D721Med (cell line): ENCODE results near the gene ZNF579.

Experiments
- DNase-seq: peaks from one replicate; pipeline ENCODE4 v3.0.0; 2011; ENCODE audit warnings: low spot score; ENCODE audit not compliant: insufficient read length
- FAIRE-seq: peaks from 2 replicates; lab custom pipeline; 2011; peaks lifted over from hg19 to GRCh38; lab: Jason Lieb, UNC
- CTCF ChIP-seq: IDR thresholded peaks from 2 replicates; pipeline ENCODE4 v1.5.1; 2012; ENCODE audit warnings: mild to moderate bottlenecking, control low read depth; ENCODE audit not compliant: insufficient read depth; ENCODE audit errors: missing control alignments

The ZNF579 gene

GRCh38 chr19:55544776-55545439 is 35.7 kb downstream of the ZNF579 start:
- DNase-seq (no peak), FAIRE-seq (no peak)
- TF ChIP-seq CTCF, result no peak

DNA sequence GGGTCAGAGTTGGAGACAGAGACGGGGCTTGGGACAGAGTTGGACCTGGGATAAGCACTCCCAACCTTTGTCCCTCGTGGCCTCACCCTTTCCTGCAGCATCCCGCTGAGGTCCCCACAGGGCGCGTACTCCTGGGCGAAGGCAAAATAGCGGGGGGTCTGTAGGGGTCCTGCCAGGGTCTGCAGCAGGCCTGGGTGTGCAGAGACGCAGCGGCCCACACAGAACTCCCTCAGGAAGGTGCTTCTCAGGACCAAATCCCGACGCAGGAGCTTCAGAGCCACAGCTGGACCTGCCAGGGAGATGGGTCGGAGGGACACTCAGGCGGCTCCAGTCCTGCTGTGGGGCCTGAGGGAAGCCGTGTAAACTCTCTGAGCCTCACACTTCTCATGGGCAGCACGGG is 36.6 kb downstream of the ZNF579 start:
- FAIRE-seq, result no peak
- TF ChIP-seq CTCF, result no peak
- no peak for DNase-seq

DNA sequence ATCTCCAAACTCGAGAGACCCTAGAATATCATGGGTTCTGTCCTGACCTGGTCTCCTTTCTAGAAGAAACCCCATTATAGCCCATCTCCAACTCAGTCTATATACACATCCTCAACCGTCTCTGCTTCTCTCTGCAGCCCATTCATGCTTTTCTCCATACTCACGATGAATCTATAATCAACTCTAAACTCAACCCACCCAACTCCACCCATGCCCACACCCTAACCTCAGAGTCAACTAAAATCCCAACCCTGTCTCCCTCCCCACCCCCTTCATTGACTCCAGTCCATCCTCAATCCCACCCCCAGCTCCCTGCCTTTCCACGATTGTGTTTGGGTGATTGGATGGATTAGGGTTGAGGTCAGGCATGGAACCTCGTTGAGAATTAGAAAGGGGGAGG is 37.1 kb downstream of the ZNF579 start:
- FAIRE-seq (no peak), DNase-seq (no peak)
- TF ChIP-seq CTCF, result no peak

DNA sequence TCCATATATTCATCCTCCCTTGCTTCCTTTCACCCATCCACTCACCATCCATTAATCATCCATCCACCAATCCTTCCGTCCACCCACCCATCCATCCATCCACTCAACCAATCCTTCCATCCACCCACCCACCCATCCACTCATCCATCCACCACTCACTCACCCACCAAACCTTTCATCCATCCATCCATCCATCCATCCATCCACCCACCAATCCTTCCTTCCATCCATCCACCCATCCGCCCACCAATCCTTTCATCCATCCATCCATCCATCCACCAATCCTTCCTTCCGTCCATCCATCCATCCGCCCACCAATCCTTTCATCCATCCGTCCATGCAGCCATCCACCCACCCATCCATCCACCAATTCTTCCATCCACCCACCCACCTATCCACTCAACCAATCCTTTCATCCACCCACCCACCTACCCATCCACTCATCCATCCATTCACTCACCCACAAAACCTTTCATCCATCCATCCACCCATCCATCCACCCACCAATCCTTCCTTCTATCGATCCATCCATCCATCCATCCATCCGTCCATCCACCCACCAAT is 38.3 kb downstream of the ZNF579 start:
- no peak for TF ChIP-seq CTCF
- DNase-seq (no peak), FAIRE-seq (no peak)

DNA sequence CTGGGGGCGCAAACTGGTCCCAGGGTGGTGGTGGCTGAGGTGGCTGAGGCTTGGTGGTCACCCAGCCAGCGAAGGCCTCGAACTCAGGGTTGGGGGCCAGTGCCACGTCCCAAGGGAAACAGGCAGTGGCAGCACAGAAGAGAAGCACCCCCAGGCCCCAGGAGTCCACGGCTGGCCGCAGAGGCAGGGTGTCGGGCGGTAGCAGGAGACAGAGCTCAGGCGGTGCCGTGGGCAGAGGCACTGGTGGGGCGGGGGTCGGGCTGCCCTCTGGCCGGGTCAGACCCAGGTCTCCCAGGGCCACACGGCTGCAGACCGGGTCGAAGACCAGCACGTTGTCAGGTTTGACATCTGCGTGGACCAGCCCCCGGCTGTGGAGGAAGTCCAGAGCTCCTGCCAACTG is 39.6 kb downstream of the ZNF579 start:
- no peak for TF ChIP-seq CTCF
- FAIRE-seq, result no peak
- DNase-seq, result no peak

- TF ChIP-seq CTCF, result no peak
- no peak for DNase-seq
Measured at GRCh38 chr19:55540619-55541018, 40.0 kb downstream of the ZNF579 start.

DNA sequence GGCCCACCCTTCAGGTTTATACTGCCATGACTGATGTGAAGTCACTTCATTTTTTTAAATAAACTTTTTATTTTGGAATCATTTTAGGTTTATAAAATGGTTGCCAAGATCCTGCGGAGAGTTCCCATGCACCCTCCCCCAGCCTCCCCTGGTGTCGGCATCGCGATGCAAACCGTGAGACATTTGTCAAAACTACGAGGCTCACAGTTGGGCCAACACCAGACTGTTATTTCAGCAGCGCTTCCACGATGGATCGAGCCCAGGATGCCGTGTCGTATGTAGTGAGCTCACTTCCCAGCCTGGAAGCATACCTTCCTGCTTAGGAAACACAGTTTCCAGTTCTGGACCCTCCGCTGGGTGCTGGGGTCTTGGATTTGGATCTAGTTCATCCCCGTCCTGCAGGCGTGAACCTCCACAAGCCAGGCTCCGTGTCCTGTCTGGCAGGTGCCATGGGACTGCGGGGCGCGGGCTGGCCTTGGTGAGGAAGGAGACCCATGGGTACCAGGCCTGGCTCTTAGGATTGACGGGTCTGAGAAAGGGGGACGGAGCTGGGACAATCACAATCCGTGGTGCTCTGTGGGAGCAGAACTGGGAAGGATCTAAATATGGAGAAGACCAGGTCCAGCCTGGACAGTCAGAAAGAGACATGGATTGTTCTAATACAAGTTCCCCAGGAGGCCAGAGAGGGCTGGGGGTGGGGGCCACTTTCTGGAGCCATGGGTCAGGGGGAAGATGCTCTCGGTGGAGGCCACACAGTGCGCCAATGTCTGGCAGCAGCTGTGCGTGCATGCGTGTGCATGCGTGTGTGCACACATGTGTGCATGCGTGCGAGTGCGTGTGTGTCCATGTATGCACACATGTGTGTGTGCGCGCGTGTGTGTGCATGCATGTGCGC is 41.3 kb downstream of the ZNF579 start:
- FAIRE-seq, result no peak
- no peak for TF ChIP-seq CTCF
- no peak for DNase-seq

More at GRCh38 chr19:55540619-55541018, 40.0 kb downstream of the ZNF579 start:
- FAIRE-seq, result no peak
